GM12878 (cell line): ENCODE results near the gene GSTO1. TPM values are rescaled to one million over a fixed set of nuclear protein-coding genes. Genes with fewer than 3 reads are reported as not detected.

Experiments used
- BHLHE40 ChIP-seq, 2 experiments: fragments of 450-650 bp in 1 of 2; IDR thresholded peaks; 2 replicates each; pipeline ENCODE4 v1.6.1; 2011 to 2017; ENCODE audit warnings: low read depth in 2 of 2, borderline replicate concordance in 1 of 2, improper control_type of control experiment in 1 of 2, low read length in 1 of 2, mild to moderate bottlenecking in 1 of 2
- EP300 ChIP-seq, 2 experiments: fragments of 150-350 bp in 1 of 2; IDR thresholded peaks; 2 replicates each; pipeline ENCODE4 v1.6.1; 2011 to 2012; ENCODE audit warnings: low read depth in 2 of 2, low read length in 2 of 2, borderline replicate concordance in 1 of 2, improper control_type of control experiment in 1 of 2, inconsistent platforms in 1 of 2; ENCODE audit not compliant: control insufficient read depth in 1 of 2
- GABPA ChIP-seq: IDR thresholded peaks from 2 replicates; pipeline ENCODE4 v1.6.1; 2014; ENCODE audit warnings: antibody characterized with exemption, low read depth, mild to moderate bottlenecking, inconsistent platforms
- JUNB ChIP-seq: IDR thresholded peaks from 2 replicates; pipeline ENCODE4 v1.6.1; 2016; ENCODE audit warnings: antibody characterized with exemption, mild to moderate bottlenecking
- KLF5 ChIP-seq: fragments of 450-650 bp; IDR thresholded peaks from 2 replicates; pipeline ENCODE4 v1.6.1; 2014; ENCODE audit warnings: mild to moderate bottlenecking; ENCODE audit not compliant: partially characterized antibody
- POLR2AphosphoS2 ChIP-seq: IDR thresholded peaks from 2 replicates; pipeline ENCODE4 v1.6.1; 2011; ENCODE audit warnings: low read depth, mild to moderate bottlenecking, low read length, improper control_type of control experiment, moderate library complexity
- POLR2AphosphoS5 ChIP-seq: IDR thresholded peaks from 2 replicates; pipeline ENCODE4 v1.6.1; 2011; ENCODE audit warnings: mild to moderate bottlenecking, low read length, inconsistent platforms
- SP1 ChIP-seq: IDR thresholded peaks from one replicate; pipeline ENCODE4 v1.6.1; 2011; ENCODE audit warnings: low read depth, low read length
- TAF1 ChIP-seq: IDR thresholded peaks from 2 replicates; pipeline ENCODE4 v1.6.1; 2011; ENCODE audit warnings: mild to moderate bottlenecking, low read depth, low read length, borderline replicate concordance
- ZNF207 ChIP-seq: fragments of 450-650 bp; IDR thresholded peaks from 2 replicates; pipeline ENCODE4 v1.6.1; 2014; ENCODE audit warnings: antibody characterized with exemption, mild to moderate bottlenecking, borderline replicate concordance
- ZNF622 ChIP-seq: fragments of 450-650 bp; IDR thresholded peaks from 2 replicates; pipeline ENCODE4 v1.6.1; 2017; ENCODE audit warnings: mild to moderate bottlenecking, inconsistent platforms
- polyA plus RNA-seq, 11 experiments: library from polyadenylated mRNA; depleted of rRNA in 4 of 11; unstranded in 6 of 11; stranded (reverse) in 5 of 11; fragments of >200 nt; fragmentation: Nextera tagmentation in 4 of 11; fragmentation: Illumina TruSeq in 1 of 11; extraction: Ambion mirVana in 4 of 11; extraction: Trizol in 1 of 11; gene quantifications; 1 replicate in 1 of 11; 2 replicates in 10 of 11; pipeline versions ENCODE4 v1.2.1 to v1.2.3, GENCODE V29; 2011 to 2016; ENCODE audit warnings: inconsistent platforms in 2 of 11, missing spikeins in 2 of 11, low read depth in 1 of 11
- total RNA-seq, 4 experiments: library from RNA; depleted of rRNA in 3 of 4; stranded (reverse); fragments of >200 nt in 3 of 4; fragmentation: Illumina TruSeq in 1 of 4; extraction: Trizol in 1 of 4; gene quantifications; 2 replicates each; pipeline versions ENCODE4 v1.2.1 to v1.2.3, GENCODE V29; 2013 to 2021
- TF ChIP-seq, protein P1 (sequence below): fragments of 450-650 bp; IDR thresholded peaks from 2 replicates; pipeline ENCODE4 v1.6.1; 2017; ENCODE audit warnings: low read depth, mild to moderate bottlenecking, moderate library complexity
- TF ChIP-seq, protein P2 (sequence below): fragments of 450-650 bp; IDR thresholded peaks from 2 replicates; pipeline ENCODE4 v1.6.1; 2018; ENCODE audit warnings: borderline replicate concordance, mild to moderate bottlenecking; ENCODE audit not compliant: partially characterized antibody
- TF ChIP-seq, protein P3 (sequence below): IDR thresholded peaks from 2 replicates; pipeline ENCODE4 v1.6.1; 2012; ENCODE audit warnings: improper control_type of control experiment, low read depth, low read length; ENCODE audit not compliant: insufficient replicate concordance

Gene GSTO1
- total and polyA plus RNA-seq, 10 of the 15 experiments (the other 5 are each of a cell fraction or from before 2014, with no cell fraction given) = 53.1 to 197 (median 112) TPM

DNA sequence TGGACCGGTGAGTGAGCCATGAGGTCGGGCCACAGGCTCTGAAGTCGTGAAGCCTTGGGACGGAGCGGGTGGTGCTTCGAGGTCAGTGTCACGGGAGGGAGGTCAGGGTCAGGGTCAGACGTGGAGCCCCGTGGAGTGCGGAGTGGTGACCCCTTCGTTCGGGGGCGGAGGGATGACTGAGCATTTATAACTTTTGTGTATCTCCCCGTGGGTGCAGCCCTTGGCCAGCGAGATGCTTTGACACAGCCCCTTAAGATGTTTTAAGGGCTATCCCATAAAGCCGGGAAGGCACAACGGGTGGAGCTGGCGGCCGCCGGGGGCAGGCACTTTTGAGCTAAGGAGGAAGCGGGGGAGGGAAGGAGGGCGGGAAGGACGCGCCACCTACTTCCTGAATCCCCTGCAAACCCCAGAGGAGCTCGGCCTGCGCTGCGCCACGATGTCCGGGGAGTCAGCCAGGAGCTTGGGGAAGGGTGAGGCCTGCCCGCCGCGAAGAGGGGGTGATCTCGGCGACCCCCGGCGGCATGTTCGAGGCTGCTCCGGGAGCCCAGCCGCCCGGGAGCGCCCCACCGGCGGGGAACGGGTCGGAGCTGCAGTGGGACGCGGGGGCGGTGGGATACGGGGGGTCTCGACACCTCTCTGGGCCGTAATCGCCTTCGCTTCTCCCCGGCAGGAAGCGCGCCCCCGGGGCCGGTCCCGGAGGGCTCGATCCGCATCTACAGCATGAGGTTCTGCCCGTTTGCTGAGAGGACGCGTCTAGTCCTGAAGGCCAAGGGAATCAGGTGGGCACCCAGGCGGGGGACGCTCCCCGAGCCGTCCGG is at the start of gene GSTO1 (continued):
- TF ChIP-seq, protein P1, sequence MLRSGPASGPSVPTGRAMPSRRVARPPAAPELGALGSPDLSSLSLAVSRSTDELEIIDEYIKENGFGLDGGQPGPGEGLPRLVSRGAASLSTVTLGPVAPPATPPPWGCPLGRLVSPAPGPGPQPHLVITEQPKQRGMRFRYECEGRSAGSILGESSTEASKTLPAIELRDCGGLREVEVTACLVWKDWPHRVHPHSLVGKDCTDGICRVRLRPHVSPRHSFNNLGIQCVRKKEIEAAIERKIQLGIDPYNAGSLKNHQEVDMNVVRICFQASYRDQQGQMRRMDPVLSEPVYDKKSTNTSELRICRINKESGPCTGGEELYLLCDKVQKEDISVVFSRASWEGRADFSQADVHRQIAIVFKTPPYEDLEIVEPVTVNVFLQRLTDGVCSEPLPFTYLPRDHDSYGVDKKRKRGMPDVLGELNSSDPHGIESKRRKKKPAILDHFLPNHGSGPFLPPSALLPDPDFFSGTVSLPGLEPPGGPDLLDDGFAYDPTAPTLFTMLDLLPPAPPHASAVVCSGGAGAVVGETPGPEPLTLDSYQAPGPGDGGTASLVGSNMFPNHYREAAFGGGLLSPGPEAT = no peak; the same call in 1 of the 2 replicates
- TF ChIP-seq JUNB = no peak
- TF ChIP-seq GABPA = peak; percentile 71; the same call in 1 of the 2 replicates
- TF ChIP-seq ZNF207 = no peak
- TF ChIP-seq EP300 (IDR thresholded peaks at IDR 0.05; ENCODE audit: borderline replicate concordance in 1 of 2, control insufficient read depth in 1 of 2, low read depth in 2 of 2, low read length in 2 of 2) = no peak
- peak; percentile 92 for TF ChIP-seq TAF1
- TF ChIP-seq, protein P2, sequence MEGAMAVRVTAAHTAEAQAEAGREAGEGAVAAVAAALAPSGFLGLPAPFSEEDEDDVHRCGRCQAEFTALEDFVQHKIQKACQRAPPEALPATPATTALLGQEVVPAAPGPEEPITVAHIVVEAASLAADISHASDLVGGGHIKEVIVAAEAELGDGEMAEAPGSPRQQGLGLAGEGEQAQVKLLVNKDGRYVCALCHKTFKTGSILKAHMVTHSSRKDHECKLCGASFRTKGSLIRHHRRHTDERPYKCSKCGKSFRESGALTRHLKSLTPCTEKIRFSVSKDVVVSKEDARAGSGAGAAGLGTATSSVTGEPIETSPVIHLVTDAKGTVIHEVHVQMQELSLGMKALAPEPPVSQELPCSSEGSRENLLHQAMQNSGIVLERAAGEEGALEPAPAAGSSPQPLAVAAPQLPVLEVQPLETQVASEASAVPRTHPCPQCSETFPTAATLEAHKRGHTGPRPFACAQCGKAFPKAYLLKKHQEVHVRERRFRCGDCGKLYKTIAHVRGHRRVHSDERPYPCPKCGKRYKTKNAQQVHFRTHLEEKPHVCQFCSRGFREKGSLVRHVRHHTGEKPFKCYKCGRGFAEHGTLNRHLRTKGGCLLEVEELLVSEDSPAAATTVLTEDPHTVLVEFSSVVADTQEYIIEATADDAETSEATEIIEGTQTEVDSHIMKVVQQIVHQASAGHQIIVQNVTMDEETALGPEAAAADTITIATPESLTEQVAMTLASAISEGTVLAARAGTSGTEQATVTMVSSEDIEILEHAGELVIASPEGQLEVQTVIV = peak; percentile 38
- TF ChIP-seq POLR2AphosphoS2 = peak; percentile 80
- TF ChIP-seq SP1 = no peak
- no peak for TF ChIP-seq KLF5
- TF ChIP-seq, protein P3, sequence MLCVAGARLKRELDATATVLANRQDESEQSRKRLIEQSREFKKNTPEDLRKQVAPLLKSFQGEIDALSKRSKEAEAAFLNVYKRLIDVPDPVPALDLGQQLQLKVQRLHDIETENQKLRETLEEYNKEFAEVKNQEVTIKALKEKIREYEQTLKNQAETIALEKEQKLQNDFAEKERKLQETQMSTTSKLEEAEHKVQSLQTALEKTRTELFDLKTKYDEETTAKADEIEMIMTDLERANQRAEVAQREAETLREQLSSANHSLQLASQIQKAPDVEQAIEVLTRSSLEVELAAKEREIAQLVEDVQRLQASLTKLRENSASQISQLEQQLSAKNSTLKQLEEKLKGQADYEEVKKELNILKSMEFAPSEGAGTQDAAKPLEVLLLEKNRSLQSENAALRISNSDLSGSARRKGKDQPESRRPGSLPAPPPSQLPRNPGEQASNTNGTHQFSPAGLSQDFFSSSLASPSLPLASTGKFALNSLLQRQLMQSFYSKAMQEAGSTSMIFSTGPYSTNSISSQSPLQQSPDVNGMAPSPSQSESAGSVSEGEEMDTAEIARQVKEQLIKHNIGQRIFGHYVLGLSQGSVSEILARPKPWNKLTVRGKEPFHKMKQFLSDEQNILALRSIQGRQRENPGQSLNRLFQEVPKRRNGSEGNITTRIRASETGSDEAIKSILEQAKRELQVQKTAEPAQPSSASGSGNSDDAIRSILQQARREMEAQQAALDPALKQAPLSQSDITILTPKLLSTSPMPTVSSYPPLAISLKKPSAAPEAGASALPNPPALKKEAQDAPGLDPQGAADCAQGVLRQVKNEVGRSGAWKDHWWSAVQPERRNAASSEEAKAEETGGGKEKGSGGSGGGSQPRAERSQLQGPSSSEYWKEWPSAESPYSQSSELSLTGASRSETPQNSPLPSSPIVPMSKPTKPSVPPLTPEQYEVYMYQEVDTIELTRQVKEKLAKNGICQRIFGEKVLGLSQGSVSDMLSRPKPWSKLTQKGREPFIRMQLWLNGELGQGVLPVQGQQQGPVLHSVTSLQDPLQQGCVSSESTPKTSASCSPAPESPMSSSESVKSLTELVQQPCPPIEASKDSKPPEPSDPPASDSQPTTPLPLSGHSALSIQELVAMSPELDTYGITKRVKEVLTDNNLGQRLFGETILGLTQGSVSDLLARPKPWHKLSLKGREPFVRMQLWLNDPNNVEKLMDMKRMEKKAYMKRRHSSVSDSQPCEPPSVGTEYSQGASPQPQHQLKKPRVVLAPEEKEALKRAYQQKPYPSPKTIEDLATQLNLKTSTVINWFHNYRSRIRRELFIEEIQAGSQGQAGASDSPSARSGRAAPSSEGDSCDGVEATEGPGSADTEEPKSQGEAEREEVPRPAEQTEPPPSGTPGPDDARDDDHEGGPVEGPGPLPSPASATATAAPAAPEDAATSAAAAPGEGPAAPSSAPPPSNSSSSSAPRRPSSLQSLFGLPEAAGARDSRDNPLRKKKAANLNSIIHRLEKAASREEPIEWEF = no peak
- no peak for TF ChIP-seq ZNF622
- TF ChIP-seq BHLHE40 (IDR thresholded peaks at IDR 0.05; ENCODE audit: borderline replicate concordance in 1 of 2, low read depth in 2 of 2, low read length in 1 of 2) = no peak
- TF ChIP-seq POLR2AphosphoS5 = peak; percentile 79
